ENCODE measurements around the gene DUOXA2.
"Not testable (repeated sequence)": the region's sequence is repeated elsewhere in the genome, so short reads cannot be mapped to it uniquely, and the experiment has no call there.

DUOXA2 gene

DNA sequence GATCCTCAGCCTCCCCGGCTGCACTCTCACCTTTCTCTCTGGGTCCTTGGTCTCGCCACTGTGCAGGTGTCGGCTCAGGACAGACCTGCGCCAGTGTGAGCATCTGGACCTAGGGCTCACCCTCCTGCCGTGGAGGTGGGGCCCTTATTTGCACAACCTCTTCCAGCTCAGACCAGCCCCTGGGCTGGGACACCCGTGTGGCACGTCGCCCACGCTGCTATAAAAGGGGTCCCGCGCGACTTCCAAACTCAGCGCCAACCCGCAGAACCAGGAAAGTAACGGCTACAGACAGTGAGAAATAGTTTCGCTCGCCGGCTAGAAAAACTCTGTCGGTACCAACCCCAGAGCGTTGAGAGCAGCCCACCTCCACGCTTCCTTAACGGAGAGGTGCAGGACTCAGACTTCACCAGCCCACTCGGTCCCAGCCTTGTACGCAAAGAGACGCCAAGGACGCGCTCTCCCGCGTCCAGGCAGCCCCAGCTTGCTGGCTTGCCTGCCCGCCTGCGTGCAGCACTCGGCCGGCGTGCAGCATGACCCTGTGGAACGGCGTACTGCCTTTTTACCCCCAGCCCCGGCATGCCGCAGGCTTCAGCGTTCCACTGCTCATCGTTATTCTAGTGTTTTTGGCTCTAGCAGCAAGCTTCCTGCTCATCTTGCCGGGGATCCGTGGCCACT, at the start of gene DUOXA2, which contains the start of gene DUOX2:
Gene DUOXA2 (plus strand): TSS at position 251 of the 675 bp plus-strand sequence. CDS start 280 bp downstream, at position 531.
Gene DUOX2 (minus strand): TSS at position 97 of the 675 bp plus-strand sequence. CDS start 761 bp downstream, outside the sequence.
- H3K36me3 ChIP-seq (ENCODE audit: insufficient read depth, insufficient read length, low read length) = no peaks in the 10 kb centered on the region
- no peaks in the 10 kb centered on the region for H3K9me3 ChIP-seq (ENCODE audit: insufficient read depth, low read length)
- DNase-seq (ENCODE audit: low read depth, low spot score) = no peak
- peaks cover 3% of the 10 kb centered on the region for H3K4me1 ChIP-seq (ENCODE audit: insufficient read depth, insufficient read length)
- peak within 1 kb of the TSS; percentile 56 for H3K9ac ChIP-seq (ENCODE audit: insufficient read length, low read depth)
- H3K27me3 ChIP-seq (ENCODE audit: insufficient read depth, insufficient read length) = peaks cover 80% of the 10 kb centered on the region
- peak within 1 kb of the TSS; percentile 43 for H3K4me3 ChIP-seq (ENCODE audit: insufficient read length, low read depth)
- no peak for TF ChIP-seq YY1 (IDR thresholded peaks at IDR 0.05; ENCODE audit: insufficient read depth, insufficient read length)
- TF ChIP-seq SUZ12 (IDR thresholded peaks at IDR 0.05; ENCODE audit: extremely low read depth, insufficient read depth, insufficient read length) = peak; percentile 73

DNA sequence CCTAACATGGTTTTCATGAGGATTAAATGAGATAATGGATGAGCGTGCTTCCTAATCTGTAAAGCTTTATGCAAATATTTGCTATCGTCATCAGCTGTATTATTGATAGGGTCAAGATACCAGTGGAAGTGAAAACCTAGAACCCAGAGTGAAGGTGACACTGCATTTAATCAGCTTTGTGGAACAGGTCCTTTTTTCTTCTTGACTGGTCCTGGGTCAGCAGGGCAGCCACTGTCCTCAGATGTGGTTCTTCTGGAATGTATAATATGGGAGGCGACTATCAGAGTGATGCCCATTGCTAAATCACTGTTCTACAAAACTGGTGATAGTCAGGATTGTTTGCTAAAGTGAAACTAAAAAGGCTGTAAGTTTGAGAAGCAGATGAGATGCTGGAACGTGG, 49.7 kb upstream of the DUOXA2 start:
- H3K36me3 ChIP-seq (ENCODE audit: insufficient read depth, insufficient read length, low read length) = peaks cover 10% of the 10 kb centered on the region

DNA sequence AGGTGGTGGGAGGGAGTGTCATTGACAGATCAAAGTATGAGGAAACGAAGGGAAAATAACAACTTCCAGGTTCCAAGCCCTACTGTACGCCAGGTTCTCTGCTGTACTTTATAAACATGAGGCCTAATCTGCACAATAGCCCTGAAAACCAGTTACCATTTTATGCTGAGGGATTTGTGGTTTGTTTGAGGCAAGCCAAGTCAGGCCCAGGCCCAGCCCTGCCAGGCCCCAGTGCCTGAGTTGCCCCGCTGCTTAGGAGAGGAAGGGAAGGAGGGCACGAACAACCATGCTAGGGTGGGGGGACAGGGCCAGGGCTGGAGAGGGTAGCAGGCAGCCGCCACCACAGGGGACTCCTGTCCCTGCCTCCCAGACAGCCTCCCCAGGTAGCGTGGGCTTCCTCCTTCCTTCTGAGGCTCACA, 44.2 kb upstream of the DUOXA2 start:
- H3K36me3 ChIP-seq (ENCODE audit: insufficient read depth, insufficient read length, low read length); H3K4me3 ChIP-seq (ENCODE audit: insufficient read length, low read depth); H3K9ac ChIP-seq (ENCODE audit: insufficient read length, low read depth); H3K4me1 ChIP-seq (ENCODE audit: insufficient read depth, insufficient read length); H3K27me3 ChIP-seq (ENCODE audit: insufficient read depth, insufficient read length); H3K9me3 ChIP-seq (ENCODE audit: insufficient read depth, low read length); DNase-seq (ENCODE audit: low read depth, low spot score): not testable (repeated sequence)

More for the DNA sequence above, 49.7 kb upstream of the DUOXA2 start:
- H3K27me3 ChIP-seq (ENCODE audit: insufficient read depth, insufficient read length) = no peaks in the 10 kb centered on the region
- TF ChIP-seq SUZ12 (IDR thresholded peaks at IDR 0.05; ENCODE audit: extremely low read depth, insufficient read depth, insufficient read length) (no peak), ZNF274 (IDR thresholded peaks at IDR 0.05; ENCODE audit: low read depth, low read length) (no peak), YY1 (IDR thresholded peaks at IDR 0.05; ENCODE audit: insufficient read depth, insufficient read length) (no peak)
- H3K4me1 ChIP-seq (ENCODE audit: insufficient read depth, insufficient read length) = no peaks in the 10 kb centered on the region
- H3K9ac ChIP-seq (ENCODE audit: insufficient read length, low read depth) = no peak overlapping the region
- no peak overlapping the region for H3K4me3 ChIP-seq (ENCODE audit: insufficient read length, low read depth)
- H3K9me3 ChIP-seq (ENCODE audit: insufficient read depth, low read length) = no peaks in the 10 kb centered on the region
- no peak for DNase-seq (ENCODE audit: low read depth, low spot score)

DNA sequence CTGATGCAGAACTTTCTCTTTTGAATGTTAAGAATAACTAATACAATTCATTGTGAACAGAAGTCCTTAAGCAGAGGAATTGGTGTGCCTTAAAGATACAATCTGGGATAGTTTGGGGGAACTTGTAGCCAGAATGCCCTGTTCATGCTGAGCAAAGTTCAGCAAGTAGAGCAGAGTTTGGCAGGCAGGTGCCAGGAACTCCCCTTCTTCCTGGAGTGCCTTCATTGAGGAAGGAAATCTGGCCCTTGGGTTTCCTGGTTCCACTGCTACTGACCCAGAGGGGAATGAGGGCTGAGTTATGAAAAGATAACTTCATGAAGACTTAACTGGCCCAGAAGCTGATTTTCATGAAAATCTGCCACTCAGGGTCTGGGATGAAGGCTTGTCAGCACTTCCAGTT, 40.5 kb upstream of the DUOXA2 start:
- not testable (repeated sequence) for H3K9ac ChIP-seq (ENCODE audit: insufficient read length, low read depth); DNase-seq (ENCODE audit: low read depth, low spot score); H3K9me3 ChIP-seq (ENCODE audit: insufficient read depth, low read length); H3K4me3 ChIP-seq (ENCODE audit: insufficient read length, low read depth); H3K4me1 ChIP-seq (ENCODE audit: insufficient read depth, insufficient read length); H3K36me3 ChIP-seq (ENCODE audit: insufficient read depth, insufficient read length, low read length); H3K27me3 ChIP-seq (ENCODE audit: insufficient read depth, insufficient read length)

DNA sequence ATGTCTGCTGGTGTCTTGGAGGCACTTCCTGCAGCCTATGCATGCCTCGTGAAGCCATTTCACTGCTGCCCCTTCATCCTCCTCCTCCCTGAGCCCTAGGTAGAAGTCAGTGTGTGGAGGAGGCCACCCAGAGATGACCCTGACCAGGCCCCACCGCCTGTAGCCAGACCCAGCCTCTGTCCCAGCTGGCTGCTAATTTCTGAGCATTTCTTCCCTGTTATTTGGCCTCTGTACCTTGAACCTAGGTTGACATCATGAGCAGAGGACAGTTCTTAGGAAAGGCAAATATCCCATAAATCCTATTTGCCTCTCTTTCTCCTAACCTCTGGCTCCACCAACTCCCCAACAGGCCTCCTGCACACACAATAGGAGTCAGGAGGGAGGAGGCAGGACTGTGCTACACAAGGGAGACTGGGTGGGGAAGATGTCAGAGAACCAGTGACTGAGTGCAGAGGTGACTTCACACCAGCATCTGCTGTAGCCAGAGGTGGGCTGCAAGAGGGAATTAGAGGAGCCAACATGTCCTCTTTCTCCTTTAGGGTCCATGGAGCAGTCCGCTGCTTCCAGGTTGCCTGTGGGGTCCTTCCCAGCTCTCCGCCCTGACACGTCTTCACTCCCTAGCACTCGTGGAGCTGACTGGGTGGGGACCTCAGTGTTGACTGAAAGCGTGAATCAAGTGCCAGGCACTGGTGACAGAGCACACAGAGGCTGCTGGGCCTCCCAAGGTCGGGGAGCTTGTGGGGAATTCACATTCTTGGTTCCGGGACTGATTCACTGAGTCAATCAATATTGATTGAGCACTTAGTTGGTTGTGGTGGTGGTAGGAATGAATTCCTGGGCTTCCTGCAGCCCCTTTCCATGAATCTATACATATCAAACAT, 38.4 kb upstream of the DUOXA2 start:
- H3K36me3 ChIP-seq (ENCODE audit: insufficient read depth, insufficient read length, low read length); DNase-seq (ENCODE audit: low read depth, low spot score); H3K9me3 ChIP-seq (ENCODE audit: insufficient read depth, low read length); H3K4me3 ChIP-seq (ENCODE audit: insufficient read length, low read depth); H3K9ac ChIP-seq (ENCODE audit: insufficient read length, low read depth); H3K27me3 ChIP-seq (ENCODE audit: insufficient read depth, insufficient read length); H3K4me1 ChIP-seq (ENCODE audit: insufficient read depth, insufficient read length): not testable (repeated sequence)

DNA sequence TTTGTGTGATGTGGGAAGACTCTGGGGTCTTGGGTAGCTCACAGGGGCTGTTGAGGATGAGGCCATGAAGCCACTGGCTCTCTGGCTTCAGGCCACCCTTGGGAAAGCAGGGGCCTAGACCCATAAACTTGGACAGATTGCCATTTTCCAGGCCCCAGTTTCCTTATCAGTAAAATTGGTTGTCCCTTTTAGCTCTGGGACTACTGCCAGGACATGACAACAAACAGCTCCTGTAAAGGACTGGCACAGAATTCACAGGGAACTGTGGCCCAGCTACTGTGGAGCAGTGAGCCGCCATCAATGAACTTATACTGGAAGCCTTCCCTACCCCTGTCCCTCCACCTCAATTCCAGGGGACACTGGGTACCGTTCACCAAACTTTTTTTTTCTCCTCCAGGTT, 36.7 kb upstream of the DUOXA2 start:
- not testable (repeated sequence) for H3K27me3 ChIP-seq (ENCODE audit: insufficient read depth, insufficient read length); H3K4me1 ChIP-seq (ENCODE audit: insufficient read depth, insufficient read length); H3K9ac ChIP-seq (ENCODE audit: insufficient read length, low read depth); H3K4me3 ChIP-seq (ENCODE audit: insufficient read length, low read depth); H3K9me3 ChIP-seq (ENCODE audit: insufficient read depth, low read length); H3K36me3 ChIP-seq (ENCODE audit: insufficient read depth, insufficient read length, low read length); DNase-seq (ENCODE audit: low read depth, low spot score)

DNA sequence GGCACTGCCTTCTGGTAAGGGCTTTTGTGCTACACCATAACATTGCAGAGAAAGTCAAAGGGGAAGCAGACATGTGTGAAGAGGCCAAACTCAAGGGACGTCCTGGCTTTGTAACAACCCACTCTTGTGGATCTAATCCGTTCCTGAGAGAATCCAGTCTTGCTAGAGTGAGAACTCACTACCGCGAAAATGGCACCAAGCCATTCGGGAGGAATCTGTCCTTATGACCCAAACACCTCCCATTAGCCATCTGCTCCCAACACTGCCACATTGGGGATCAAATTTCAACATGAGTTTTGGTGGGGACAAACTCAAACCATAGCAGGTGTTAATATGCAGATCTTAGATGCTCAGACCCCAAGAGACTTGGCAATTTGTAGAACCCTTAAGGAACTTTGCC, 34.9 kb upstream of the DUOXA2 start:
- not testable (repeated sequence) for DNase-seq (ENCODE audit: low read depth, low spot score); H3K9me3 ChIP-seq (ENCODE audit: insufficient read depth, low read length); H3K4me1 ChIP-seq (ENCODE audit: insufficient read depth, insufficient read length); H3K27me3 ChIP-seq (ENCODE audit: insufficient read depth, insufficient read length); H3K36me3 ChIP-seq (ENCODE audit: insufficient read depth, insufficient read length, low read length); H3K4me3 ChIP-seq (ENCODE audit: insufficient read length, low read depth); H3K9ac ChIP-seq (ENCODE audit: insufficient read length, low read depth)

DNA sequence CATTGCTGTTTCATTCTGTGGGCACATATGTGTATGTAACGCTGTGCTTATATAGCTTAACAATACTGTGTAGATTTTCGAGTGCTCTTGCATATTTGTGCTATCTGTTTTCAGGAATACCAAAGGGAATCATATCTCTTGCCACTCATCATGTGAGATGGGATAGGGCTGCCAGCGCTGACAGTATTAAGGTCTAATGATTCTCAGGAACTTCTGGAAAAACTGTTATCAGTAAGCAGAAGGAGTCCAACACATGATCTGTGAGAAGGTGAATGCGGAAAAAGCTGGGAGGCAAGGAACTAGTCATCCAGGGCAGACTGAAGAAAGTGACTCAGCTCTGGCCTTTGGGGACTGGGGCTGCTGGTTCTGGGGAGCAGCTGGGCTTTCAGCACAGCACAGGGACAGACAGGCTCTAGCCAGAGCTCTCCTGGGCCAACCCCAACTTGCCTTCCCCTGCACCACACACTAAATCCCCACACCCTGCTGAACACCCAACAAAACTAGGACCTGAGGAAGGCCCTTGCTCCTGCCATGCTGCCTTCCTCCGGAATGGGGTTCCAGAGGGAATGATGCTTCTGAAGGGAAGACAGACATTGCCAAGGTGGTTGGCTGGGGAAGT, 34.4 kb upstream of the DUOXA2 start:
- not testable (repeated sequence) for H3K9me3 ChIP-seq (ENCODE audit: insufficient read depth, low read length); H3K4me3 ChIP-seq (ENCODE audit: insufficient read length, low read depth); H3K36me3 ChIP-seq (ENCODE audit: insufficient read depth, insufficient read length, low read length); H3K9ac ChIP-seq (ENCODE audit: insufficient read length, low read depth); H3K4me1 ChIP-seq (ENCODE audit: insufficient read depth, insufficient read length); DNase-seq (ENCODE audit: low read depth, low spot score); H3K27me3 ChIP-seq (ENCODE audit: insufficient read depth, insufficient read length)

DNA sequence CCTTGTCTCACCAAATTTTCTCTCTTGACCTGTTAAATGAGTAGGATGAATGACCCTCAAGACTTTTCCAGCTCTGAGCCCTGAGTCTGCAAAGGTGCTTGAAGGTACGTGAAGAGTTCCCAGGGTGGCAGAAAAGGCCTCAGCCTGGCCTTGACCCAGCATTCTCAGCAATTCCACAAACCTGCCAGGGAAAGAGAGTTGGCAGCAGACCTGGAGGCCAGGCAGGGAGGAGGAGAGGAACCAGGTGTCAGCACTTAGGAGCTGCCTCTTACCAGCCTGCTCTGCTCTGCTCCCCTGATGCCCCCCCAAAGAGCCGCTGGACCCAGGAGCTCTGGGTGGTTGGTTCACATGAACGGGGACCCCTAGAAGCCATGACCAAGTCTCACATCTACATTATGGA, 33.5 kb upstream of the DUOXA2 start:
- H3K9me3 ChIP-seq (ENCODE audit: insufficient read depth, low read length); H3K4me3 ChIP-seq (ENCODE audit: insufficient read length, low read depth); H3K27me3 ChIP-seq (ENCODE audit: insufficient read depth, insufficient read length); DNase-seq (ENCODE audit: low read depth, low spot score); H3K4me1 ChIP-seq (ENCODE audit: insufficient read depth, insufficient read length); H3K9ac ChIP-seq (ENCODE audit: insufficient read length, low read depth); H3K36me3 ChIP-seq (ENCODE audit: insufficient read depth, insufficient read length, low read length): not testable (repeated sequence)

DNA sequence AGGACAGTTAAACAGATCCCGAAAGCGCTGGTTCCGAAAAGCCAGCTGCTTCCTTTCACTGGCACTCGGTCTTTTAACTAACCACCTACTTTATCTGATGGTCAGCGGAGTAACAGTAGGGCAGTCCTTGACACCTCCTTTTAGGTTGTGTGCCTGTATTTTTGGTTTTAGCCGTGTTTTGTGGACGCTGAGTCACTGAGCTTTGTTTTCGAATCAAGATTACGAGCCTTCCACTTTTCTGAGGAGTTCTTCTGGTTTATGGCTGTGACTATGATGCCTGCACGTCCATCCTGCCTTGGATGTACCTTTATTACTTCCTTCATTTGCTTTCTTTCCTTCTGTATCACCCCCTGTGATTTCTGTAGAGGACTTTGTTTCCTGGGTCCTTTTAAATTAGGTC, 31.7 kb upstream of the DUOXA2 start:
- not testable (repeated sequence) for H3K9me3 ChIP-seq (ENCODE audit: insufficient read depth, low read length); DNase-seq (ENCODE audit: low read depth, low spot score); H3K4me3 ChIP-seq (ENCODE audit: insufficient read length, low read depth); H3K27me3 ChIP-seq (ENCODE audit: insufficient read depth, insufficient read length); H3K36me3 ChIP-seq (ENCODE audit: insufficient read depth, insufficient read length, low read length); H3K4me1 ChIP-seq (ENCODE audit: insufficient read depth, insufficient read length); H3K9ac ChIP-seq (ENCODE audit: insufficient read length, low read depth)
